Right forelimb (tissue), 1 donor: ENCODE data around the gene ADSL.

Experiments
- DNase-seq: peaks from one replicate; pipeline ENCODE4 v3.0.0-alpha.2; 2018

The ADSL gene

DNA sequence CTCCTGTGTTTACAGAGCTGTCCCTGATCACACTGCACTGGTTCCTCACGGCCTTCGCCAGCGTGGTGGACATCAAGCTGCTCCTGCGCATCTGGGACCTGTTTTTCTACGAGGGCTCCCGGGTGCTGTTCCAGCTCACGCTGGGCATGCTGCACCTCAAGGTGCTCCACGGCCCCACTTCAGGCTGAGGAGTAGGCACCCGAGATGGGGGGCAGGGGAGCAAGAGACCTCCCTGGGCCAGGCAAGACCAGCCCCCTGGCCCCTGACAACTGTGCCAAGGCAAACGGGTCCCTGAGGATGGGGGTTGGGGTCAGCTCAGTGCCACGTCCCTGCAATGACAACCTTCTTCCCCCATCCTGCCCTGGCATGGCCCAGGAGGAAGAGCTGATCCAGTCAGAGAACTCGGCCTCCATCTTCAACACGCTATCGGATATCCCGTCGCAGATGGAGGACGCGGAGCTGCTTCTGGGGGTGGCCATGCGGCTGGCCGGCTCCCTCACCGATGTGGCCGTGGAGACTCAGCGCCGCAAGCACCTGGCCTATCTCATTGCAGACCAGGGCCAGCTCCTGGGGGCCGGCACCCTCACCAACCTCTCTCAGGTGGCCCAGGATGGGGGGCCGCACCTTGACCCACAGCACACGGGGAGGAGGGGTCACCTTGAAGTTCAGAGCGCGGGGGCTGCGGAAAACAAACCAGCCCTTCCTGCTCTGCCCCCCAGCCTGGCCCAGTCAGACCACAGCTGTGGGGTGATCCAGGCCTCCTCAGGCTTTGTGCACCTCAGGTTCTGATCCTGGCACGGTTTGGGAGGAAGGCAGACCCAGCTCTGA is 60.0 kb downstream of the ADSL start:
- DNase-seq, result no peak

GRCh38 chr22:40407021-40407761 is 60.9 kb downstream of the ADSL start:
- DNase-seq, result no peak

DNA sequence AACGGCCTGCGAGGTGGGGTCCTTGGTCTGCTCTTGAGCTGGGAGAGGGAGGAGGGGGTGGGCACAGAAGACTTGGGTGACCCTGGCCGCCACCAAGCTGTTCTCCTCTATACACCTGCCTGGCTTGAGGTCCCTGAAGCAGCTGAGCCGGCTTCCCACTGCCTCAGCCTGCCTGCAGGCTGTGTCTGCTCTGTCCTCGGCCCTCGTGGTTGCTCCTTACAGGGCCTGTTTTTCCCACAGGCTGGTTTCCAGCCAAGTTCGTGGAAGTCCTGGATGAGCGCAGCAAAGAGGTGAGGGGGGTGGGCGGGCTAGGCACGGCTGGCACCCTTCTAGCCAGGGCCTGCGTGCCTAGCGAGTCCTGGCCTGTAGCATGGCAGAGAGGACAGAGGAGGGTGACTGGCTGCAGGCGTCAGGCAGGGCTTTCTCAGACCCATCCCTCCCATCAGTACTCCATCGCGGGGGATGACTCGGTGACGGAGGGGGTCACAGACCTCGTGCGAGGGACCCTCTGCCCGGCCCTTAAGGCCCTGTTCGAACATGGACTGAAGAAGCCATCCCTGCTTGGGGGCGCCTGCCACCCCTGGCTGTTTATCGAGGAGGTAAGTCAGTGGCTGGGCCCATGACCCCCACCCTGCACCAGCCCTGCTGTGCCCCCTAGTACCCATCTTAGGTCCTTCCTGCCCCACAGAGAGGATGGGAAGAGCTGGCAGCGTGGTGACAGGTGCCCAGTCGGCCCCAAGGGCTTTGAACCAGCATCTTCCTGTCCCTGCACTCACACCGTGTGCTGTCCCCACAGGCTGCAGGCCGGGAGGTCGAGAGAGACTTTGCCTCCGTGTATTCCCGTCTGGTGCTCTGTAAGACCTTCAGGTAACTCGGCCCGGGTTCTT is 61.8 kb downstream of the ADSL start:
- DNase-seq, result no peak

- no peak for DNase-seq
These were observed 62.7 kb downstream of the ADSL start for GRCh38 chr22:40408718-40409612.

DNA sequence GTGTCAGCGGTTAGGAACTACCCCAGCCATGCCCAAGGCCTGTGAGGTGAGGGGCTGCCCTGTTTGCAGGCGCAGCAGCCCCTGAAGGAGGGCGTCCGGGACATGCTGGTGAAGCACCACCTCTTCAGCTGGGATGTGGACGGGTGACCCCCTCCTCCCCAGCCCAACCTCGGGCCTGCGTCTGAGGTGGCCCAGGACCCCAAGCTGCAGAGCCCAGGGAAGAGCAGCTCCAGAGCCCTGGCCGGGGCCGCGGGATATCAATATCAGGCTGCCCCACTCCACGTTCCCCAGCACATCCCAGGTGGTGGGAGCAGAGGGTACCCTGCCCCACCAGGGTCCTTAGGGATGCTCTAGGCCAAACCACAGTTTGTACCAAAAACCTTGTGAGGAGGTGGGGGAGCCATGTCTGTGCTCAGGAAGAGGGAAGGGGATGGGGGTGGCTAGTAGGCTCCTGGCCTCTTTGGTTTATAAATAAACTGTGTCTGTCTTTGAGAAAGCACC is 63.4 kb downstream of the ADSL start:
- no peak for DNase-seq

- DNase-seq, result no peak
These were observed 64.0 kb downstream of the ADSL start for GRCh38 chr22:40410272-40410671.

- no peak for DNase-seq
These were observed 64.6 kb downstream of the ADSL start for GRCh38 chr22:40410731-40411505.

DNA sequence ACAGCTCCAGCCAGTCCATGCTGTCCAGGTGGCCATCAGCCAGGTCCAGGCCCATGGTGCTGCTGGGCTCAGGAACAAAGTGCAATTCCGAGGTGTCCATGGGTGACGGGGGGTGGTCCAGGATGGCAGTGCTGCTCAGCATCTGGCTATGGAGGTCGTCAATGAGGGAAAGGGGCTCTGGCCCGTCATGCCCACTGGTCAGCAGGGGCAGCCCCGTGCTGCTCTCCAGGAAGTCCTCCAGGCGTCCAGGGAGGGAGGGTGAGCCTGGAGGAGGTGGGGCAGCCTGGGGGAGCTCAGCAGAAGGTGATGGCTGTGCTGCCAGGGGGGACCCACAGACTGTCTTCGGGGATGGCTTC is 65.2 kb downstream of the ADSL start:
- DNase-seq, result no peak

- DNase-seq, result no peak
These were observed 66.1 kb downstream of the ADSL start for GRCh38 chr22:40412441-40412840.

DNA sequence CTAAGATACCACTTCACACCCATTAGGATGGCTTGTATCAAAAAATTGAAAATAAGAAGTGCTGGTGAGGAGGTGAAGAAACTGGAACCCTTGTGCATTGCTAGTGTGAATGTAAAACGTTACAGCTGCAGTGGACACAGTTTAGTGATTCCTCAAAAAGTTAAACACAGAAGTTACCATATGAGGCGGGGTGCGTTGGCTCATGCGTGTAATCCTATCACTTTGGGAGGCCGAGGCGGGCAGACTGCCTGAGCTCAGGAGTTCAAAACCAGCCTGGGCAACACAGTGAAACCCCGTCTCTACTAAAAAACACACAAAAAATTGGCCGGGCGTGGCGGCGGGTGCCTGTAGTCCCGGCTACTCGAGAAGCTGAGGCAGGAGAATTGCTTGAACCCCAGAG is 67.6 kb downstream of the ADSL start:
- no peak for DNase-seq

GRCh38 chr22:40414311-40414710 is 68.0 kb downstream of the ADSL start:
- DNase-seq, result no peak

DNA sequence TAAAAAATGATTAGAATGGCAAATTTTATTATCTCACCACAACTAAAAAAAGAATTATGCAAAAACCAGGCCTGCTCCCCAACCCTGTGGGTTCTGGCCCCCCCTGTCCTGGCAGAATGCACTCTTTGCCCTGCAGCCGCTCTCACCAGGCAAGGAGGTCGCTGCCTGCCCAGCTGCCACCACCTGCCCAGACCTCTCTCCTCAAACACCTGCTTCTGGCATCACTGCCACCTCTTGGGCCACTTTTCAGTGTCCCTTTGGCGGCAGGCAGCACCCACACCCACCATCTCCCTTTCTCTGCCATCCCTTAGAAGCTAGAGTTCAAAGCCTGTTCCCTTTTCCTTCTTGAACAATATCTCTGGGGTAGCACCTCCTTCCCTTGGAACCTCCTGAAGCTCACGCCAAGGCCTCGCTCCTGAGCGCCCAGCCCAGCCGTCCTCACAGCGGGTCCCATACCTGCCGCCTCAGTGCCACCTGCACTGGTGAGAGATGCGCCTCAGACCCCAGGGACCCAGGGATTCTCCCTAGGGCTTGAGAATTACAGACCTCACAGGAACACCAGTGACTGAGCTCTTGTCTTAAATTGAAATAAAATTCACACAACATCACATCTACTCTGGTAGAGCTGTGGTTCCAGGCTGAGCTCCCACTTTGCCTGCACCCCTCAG is 68.7 kb downstream of the ADSL start:
- DNase-seq, result no peak

DNA sequence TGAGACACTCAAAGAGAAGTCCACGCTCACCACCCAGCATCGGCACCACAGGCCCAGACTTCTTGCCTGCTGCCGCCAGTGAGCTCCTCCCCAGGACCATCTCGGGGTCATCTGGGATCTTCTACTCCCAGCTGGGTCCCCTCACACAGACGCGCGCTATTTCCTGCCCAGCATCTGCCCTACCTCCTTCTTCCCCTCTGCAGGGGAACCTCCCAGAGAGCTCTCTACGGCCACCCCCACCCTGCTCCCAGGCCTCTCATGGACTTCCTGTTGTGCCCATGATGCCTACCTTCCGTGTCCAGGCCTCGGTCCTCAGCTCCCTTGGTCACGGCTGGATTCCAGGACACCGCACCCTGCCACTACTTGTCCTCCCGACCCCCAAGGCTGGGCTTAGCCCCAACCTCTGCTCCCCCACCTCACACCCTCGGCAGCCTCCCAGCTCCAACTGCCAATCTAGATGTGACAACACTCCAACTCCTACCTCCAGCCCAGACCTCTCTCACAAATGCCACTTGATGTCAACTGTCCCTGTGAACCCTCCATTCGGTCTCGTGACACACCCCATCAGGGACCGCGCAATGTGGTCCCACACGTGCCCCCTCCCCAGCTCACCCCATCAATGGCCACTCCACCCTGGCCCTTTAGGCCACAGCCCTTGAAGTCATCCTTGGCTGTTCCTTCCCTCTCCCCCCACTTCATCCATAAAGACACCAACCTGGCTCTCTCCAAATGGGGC is 69.4 kb downstream of the ADSL start:
- DNase-seq, result no peak

DNA sequence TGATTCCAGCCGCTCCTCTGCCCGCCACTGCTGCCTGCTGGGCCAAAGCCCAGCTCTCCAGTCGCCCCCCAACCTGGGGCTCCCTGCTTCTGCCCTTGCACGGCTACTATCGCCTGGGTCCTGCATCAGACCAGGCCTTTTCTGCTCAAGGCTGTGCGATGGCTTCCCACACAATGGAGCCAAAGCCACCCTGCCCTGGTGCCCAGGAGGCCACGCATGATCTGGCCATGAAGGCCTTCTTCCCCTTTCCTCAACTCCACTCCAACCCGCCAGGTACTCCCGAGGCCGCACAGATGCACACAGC is 69.9 kb downstream of the ADSL start:
- DNase-seq, result no peak

- DNase-seq, result no peak
These were observed 70.3 kb downstream of the ADSL start for GRCh38 chr22:40416636-40417035.

DNA sequence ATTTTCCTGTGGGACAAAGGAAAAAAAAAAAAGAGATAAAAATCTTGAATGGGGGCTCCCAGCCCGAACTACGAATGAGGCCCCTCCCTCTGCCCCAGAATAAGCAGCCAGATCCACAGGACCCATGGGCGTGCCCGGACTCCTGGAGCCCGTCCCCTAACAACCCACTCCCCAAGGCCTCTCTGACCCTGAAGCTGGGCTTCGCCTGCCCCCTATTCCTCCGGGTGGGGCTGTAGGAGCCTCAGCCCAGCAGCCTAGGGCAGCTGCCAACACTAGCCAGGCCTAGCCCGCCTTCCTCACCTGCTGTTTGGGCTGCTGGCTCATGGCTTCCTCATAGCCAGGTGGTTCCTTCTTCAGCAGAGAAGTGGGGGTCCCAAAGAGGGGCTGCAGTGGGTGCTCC is 70.7 kb downstream of the ADSL start:
- DNase-seq, result no peak

- no peak for DNase-seq
These were observed 71.6 kb downstream of the ADSL start for GRCh38 chr22:40417881-40418280.

- DNase-seq, result peak; percentile 74
These were observed 72.3 kb downstream of the ADSL start for GRCh38 chr22:40418366-40419201.

- no peak for DNase-seq
These were observed 73.4 kb downstream of the ADSL start for GRCh38 chr22:40419718-40420117.
